ELR (cell line): ENCODE data around the gene HYAL4.
A peak's percentile ranks its signal among the peaks of the same experiment; 100 is the strongest.
"Not testable (repeated sequence)": the region's sequence is repeated elsewhere in the genome, so short reads cannot be mapped to it uniquely, and the experiment has no call there.

Source experiments
- DNase-seq: peaks from one replicate; pipeline ENCODE4 v3.0.0-alpha.2; 2015; ENCODE audit warnings: low read depth

HYAL4 gene, protein sequence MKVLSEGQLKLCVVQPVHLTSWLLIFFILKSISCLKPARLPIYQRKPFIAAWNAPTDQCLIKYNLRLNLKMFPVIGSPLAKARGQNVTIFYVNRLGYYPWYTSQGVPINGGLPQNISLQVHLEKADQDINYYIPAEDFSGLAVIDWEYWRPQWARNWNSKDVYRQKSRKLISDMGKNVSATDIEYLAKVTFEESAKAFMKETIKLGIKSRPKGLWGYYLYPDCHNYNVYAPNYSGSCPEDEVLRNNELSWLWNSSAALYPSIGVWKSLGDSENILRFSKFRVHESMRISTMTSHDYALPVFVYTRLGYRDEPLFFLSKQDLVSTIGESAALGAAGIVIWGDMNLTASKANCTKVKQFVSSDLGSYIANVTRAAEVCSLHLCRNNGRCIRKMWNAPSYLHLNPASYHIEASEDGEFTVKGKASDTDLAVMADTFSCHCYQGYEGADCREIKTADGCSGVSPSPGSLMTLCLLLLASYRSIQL

DNA sequence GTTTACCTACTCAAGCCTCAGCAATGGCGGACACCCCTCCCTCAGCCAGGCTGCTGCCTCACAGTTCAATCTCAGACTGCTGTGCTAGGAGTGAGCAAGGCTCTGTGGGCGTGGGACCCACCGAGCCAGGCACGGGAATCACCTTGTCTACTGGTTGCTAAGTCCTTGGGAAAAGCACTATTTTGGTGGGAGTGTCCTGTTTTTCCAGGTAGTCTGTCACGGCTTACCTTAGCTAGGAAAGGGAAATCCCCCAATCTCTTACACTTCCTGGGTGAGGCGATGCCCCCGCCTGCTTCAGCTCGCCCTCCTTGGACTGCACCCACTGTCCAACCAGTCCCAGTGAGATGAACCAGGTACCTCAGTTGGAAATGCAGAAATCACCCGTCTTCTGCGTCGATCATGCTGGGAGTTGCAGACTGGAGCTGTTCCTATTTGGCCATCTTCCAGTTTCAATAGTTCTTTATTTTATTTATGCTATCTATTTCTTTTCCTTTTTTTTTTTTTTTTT is at the start of gene HYAL4:
HYAL4 (plus strand) TSS at position 458 of the 508 bp plus-strand sequence. CDS start 23,105 bp downstream, outside the sequence.
- DNase-seq = no peak

DNA sequence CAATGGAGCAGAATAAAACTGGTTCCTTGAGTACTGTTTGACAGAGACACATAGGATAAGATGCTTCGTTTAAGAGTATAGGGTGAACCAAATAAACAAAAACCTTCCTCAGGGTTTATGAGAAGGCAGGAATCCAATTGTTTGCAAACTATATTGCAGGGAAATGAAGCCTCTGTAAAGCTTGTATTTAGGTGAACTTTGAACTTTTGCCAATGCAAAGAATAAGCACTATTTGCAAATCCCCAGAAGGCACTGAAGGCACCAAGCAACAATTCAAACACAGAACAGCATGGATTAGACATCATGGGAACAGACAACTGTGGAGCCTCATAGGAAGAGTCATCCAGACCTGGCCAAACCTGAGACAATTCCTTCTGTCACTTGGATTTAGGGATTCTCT is 49.1 kb upstream of the HYAL4 start:
- no peak for DNase-seq

DNA sequence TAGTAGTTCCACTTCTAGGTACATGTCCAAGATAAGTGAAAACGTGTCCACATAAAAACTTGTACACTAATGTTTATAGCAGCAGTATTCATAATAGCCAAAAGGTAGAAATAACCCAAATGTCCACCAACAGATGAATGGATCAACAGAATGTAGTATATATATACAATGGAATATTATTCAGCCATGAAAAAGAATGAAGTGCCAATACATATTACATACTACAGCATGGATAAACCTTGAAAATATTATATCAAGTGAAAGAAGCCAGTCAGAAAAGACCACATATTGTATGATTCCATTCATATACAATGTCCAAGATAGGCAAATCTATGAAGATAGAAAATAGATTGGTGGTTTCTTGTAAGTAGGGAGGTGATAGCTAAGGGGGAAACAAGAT is 48.4 kb upstream of the HYAL4 start:
- no peak for DNase-seq

DNA sequence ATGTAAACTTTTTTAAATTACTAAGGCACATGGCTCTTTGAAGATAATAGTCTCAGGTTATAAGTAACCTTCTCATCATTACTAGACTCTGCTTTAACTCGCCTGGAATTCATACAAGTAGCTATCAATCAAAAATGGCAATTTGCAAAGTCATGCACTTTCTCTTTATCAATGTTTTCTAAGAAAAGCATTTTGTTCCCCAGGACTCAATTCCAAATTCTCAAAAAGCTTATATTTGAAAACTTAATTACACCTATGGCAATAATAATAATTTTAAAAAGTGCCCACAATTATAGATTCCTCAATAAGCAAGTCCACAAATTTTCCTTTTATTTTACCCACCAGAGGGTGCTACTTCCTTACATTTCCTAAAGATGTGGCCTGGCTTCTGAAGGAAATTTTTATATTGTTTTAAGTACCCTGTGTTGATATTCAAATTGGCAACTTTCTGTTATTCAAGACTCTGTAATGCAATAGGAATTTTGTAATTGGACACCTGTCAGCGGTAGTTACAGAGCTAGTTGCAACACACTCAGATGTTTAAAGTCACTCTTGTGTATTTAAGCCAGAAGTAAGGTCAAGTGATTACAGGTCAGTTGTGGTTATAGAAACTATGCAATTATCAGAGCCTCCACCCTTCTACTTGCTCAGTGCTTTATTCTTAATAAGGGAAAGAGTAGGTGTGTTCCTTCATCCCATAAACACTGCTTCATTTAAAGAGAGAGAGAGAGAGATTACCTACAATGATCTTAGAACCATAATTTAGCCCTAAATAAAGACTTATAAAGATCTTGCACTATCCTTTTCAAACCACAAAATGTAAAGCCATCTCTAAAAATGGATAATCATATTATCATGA is 47.1 kb upstream of the HYAL4 start:
- DNase-seq = peak; percentile 72

DNA sequence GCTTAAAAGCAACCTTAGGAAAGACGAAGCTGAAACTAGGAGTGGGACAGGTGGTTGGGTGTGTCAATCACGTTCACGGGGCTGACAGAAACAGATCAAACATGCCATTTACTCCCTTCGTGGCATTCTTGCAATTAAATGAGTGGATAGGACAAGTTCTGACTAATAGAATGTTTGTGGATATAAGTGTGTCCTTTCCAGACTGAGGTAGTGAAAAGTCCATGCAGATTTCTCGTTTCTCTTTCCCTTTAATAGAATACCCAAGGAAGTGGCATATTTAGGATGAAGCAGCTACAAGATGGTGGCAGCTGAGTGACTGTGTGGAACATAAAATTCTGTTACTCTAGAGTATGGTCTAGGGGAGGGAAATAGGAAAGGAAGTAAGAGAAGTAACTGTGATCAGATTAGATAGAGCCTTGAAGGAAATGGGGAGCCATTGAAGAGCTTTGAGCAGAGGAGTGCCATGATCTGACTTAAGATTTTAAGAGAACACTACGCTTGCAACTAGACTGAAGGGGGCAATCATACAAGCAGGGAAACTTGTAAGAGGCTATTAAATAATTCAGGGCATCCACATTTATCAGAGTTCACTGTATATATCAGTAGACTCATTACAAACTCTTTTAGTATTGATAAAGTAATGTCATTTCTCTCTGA is 46.3 kb upstream of the HYAL4 start:
- no peak for DNase-seq

DNA sequence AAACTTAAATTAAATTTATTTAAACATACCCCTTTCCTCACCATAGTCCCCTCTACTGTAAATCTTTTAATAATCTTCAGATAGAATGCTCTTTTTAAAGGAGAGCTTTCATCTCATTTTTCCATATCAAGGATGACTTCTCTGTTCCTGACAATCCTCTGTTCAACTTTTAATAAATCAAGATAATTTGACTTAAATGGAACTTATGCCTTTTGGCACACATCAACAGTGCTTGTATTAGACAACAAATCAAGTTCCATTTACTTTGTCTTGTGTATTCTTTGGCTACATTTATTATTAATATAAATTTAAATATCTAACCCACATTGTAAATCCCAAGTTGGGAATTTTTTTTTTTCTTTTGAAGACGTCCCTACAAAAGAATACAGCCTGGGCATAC is 42.7 kb upstream of the HYAL4 start:
- no peak for DNase-seq

DNA sequence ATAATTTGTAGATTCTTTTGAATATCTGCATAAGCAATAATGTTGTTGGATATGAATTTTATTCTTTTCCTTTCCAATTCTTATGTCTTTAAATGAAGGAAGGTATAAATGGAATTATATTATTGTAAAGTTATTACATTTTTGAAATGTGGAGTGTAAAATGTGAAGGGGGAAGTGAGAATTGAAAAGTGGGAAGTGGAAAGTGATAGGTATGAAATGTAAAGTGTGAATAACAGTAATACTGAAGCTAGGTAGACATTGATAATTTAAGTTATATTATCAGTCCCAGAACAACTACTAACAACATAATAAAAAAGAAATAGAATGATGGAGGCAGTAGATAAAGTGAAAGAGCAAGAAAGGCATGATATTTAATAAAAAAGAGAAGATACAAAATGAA is 39.7 kb upstream of the HYAL4 start:
- no peak for DNase-seq

DNA sequence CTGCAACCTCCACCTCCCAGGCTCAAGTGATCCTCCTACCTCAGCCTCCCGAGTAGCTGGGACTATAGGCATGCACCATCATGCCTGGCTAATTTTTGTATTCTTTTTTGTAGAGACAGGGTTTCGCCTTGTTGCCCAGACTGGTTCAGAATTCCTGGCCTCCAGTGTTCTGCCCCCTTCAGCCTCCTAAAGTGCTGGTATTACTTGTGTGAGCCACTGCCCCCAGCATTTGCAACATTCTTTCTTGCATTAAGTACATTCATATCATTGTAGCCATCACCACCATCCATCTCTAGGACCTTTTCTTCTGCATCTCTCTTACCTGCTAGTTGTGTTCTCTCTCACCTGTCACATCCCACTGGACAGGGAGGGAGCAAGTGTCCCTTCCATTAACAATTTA is 35.5 kb upstream of the HYAL4 start:
- no peak for DNase-seq

DNA sequence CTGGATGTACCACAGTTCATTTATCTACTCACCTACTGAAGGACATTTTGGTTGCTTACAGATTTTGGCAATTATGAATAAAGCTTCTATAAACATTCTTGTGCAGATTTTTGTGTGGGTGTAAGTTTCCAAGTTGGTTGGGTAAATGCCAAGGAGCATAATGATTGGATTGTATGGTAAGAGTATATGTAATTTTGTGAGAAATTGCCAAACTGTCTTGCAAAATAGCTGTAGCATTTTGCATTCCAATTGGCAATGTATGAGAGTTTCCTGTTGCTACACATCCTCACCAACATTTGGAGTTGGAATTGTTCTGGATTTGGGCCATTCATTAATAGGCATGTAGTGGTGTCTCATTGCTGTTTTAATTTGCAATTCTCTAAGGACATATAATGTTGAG is 33.9 kb upstream of the HYAL4 start:
- no peak for DNase-seq

DNA sequence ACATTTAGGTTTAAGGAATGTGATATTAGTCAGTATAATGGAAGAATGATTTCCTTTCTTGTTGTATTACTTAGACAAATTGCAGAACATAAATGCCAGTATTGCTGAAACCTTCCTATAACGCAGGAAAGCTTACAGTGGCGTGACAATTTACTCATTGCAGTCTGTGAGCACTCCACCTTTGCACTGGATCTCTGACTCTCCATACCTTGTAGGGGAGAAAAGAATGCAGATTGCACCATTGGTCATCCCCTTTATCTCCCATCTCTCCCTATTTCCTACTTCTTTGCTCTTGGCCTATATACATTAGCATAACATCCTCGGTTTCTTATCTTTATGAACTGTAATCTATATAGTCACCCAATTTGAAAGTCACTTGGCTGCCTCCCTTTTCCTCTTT is 28.1 kb upstream of the HYAL4 start:
- DNase-seq = no peak

DNA sequence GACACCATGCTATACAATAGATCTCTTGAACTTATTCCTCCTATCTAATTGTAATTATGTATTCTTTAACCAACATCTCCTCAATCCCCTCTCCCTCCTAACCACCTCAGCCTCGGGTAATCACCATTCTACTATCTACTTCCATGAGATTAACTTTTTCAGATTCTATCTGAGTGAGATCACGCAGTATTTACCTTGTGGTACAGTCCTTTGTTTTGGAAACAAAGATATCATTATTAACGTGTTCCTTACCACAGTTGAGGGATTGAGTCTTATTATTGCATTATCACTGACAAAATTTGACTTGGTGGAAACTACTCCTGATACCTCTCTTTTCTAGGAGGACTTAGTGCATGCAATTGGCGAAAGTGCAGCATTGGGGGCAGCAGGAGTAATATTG is 26.0 kb upstream of the HYAL4 start:
- DNase-seq = no peak

DNA sequence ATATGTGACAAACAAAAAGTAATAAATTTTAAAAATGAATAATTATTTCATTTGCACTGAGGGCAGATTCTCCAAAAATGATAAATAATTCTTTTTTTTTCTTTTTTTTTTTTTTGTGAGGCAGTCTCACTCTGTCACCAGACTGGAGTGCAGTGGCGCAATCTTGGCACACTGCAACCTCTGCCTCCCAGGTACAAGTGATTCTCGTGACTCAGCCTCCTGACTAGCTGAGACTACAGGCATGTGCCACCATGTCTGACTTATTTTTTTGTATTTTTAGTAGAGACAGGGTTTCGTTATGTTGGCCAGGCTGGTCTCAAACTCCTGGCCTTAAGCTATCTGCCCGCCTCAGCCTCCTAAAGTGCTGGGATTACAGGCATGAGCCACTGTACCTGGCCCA is 25.2 kb upstream of the HYAL4 start:
- DNase-seq = not testable (repeated sequence)

DNA sequence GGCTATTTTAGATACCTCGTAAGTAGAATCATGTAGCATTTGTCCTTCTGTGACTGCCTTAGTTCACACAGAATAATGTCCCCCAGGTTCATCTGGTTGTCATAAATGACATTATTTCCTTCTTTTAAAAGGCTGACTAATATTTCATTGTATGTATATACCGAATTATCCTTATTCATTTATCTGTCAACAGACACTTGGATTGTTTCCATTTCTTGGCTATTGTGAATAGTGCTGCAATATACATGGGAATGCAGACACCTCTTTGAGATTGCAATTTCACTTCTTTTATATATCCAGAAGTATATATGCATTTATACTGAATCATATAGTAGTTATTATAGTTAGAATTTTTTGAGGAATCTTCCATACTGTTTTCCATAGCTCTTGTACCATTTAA is 24.1 kb upstream of the HYAL4 start:
- no peak for DNase-seq

DNA sequence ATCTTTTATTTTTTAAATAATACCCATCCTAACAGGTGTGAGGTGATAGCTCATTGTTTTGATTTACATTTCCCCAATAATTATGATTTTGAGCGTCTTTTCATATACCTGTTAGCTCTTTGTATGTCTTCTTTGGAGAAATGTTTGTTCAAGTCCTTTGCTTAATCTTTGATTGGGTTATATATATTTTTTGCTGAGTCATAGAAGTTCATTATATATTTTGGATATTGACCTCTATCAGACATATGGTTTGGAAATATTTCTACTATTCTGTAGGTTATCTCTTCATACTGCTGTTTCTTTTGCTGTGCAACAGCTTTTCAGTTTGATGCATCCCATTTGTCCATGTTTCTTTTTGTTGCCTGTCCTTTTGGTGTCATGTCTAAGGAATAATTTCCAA is 23.6 kb upstream of the HYAL4 start:
- DNase-seq = no peak

DNA sequence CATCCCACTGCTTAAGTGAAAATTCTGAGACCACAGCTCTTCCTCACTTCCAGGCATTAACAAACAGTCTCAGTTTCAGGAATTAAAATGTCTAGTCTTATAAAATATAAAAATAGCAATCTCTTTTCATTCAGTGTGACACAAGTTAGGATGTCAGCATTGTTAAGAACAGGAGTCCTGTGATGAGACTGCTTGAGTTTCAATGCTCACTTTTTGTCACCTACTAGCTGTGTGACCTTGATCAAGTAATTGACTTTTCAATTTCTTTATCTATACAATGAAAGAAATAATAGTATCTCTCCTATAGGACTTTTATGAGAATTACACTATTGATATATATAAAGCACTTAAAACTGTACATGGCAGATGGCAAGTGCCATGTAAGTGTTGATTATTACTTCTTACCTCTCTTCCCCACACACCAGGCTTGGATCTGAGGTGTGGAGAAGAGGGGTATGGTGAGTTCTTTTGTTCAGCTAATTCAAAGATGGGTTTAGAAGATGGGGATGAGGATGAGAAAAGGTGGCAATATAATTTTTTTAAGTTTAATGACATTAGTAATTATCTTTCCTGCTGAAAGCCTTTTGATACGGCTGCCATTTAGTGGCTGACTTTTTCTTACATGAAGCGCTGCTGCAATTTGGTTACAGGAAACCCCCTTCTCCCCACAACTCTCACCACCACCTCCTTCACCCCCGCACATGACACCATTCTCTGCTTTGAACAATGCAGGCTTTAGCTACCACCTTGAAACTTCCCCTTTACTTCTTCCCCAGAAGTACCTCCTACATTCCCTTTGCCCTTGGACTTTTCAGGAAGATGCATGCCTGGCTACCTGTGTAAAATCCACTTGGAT is 20.8 kb upstream of the HYAL4 start:
- no peak for DNase-seq

DNA sequence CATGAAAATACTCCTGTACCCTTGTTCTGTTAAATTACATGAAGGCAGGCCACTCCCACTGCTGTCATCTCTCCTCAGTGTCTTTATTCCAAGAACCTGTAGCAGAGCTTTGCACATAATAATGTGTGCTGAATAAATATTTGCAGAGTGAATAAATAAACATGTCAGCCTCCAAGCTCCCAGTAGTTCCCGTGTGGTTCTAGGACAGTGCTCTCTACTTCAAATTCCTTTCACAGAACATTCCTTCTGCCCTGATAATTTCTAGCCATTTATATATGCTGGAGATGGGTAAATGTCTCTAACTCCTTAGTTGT is 20.3 kb upstream of the HYAL4 start:
- no peak for DNase-seq

DNA sequence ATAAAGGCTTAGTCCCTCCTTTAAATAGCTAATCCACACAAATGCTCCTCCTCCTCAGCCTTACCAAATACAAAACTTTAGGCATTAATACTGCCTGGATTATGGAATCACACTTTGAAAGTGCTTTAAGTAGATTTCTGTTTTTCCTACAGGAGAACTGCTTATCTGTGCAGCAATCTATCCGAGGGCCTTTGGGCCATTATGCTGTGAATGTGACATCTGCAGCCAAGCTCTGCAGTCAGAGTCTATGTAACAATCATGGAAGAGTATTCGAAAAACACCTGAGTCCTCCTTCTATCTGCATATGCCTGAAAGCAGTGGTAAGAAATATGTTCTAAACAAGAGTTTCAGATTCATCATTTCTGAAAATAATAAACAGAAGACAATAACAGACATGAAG is 16.2 kb upstream of the HYAL4 start:
- no peak for DNase-seq

DNA sequence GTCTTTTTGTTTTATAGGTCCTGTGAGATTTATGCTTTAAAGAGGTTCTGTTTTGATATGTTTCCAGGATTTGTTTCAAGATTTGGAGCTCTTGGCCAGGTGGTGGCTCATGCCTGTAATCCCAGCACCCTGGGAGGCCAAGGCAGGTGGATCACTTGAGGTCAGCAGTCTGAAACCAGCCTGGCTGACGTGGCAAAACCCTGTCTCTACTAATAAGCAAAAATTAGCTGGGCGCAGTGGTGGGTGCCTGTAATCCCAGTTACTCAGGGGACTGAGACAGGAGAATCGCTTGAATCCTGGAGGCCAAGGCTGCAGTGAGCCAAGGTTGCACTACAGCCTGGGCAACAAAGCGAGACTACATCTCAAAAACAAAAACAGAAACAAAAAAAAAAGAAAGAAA is 8.3 kb upstream of the HYAL4 start:
- DNase-seq = no peak

DNA sequence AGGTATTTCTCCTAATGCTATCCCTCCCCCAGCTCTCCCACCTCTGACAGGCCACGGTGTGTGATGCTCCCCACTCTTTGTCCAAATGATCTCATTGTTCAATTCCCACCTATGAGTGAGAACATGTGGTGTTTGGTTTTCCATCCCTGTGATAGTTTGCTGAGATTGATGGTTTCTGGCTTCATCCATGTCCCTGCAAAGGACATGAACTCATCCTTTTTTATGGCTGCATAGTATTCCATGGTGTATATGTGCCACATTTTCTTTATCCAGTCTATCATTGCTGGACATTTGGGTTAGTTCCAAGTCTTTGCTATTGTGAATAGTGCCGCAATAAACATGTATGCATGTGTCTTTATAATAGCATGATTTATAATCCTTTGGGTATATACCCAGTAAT is 5.9 kb upstream of the HYAL4 start:
- DNase-seq = not testable (repeated sequence)

DNA sequence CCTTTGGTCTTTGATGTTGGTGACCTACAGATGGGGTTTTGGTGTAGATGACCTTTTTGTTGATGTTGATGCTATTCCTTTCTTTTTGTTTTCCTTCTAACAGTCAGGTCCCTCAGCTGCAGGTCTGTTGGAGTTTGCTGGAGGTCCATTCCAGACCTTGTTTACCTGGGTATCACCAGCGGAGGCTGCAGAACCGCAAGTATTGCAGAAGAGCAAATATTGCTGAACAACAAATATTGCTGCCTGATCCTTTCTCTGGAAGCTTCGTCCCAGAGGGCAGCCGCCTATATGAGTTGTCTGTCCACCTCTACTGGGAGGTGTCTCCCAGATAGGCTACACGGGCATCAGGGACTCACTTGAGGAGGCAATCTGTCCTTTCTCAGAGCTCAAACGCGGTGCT is 827 bp upstream of the HYAL4 start:
- not testable (repeated sequence) for DNase-seq

DNA sequence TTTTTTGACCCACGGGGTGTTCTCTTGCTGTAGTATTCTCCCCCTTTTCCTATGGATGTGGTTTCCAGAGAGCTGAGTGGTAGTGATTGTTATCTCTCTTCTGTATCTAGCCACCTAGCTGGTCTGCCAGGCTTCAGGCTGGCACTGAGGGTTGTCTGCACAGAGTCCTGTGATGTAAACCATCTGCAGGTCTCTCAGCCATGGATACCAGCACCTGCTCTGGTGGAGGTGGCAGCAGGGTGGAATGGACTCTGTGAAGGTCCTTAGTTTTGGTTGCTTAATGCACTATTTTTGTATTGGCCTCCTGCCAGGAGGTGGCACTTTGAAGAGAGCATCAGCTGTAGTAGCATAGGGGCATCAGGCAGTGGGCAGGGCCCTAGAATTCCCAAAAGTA is 851 bp downstream of the HYAL4 start:
- no peak for DNase-seq
